Breast epithelium (tissue), 4 donors: ENCODE results near the gene DNAJC10. TPM values are rescaled to one million over a fixed set of nuclear protein-coding genes. Genes with fewer than 3 reads are reported as not detected.
"Not testable (repeated sequence)": the region's sequence is repeated elsewhere in the genome, so short reads cannot be mapped to it uniquely, and the experiment has no call there.

Source experiments
- DNase-seq, 2 donors: peaks; one replicate each; pipeline ENCODE4 v3.0.0-alpha.2; 2019; ENCODE audit warnings: low spot score in 2 of 2
- H3K27ac ChIP-seq, 2 donors: fragments of 200-600 bp; sonication (generic) in 1 of 2; one replicate each; pipeline ENCODE4 v1.5.1; 2016 to 2019; ENCODE audit warnings: mild to moderate bottlenecking in 1 of 2
- H3K27me3 ChIP-seq, 2 donors: fragments of 200-600 bp; sonication (generic) in 1 of 2; one replicate each; pipeline versions ENCODE4 v1.5.1 to v1.6.0; 2017 to 2019; ENCODE audit warnings: control low read depth in 1 of 2, mild to moderate bottlenecking in 1 of 2
- H3K36me3 ChIP-seq: fragments of 200-600 bp; one replicate; pipeline ENCODE4 v1.5.1; 2019
- H3K4me1 ChIP-seq, 2 donors: fragments of 200-600 bp; sonication (generic); one replicate each; pipeline ENCODE4 v1.5.1; 2016 to 2019; ENCODE audit warnings: control low read depth in 1 of 2
- H3K4me3 ChIP-seq, 3 donors: fragments of 200-600 bp; sonication (generic); 1 replicate in 2 of 3; 2 replicates in 1 of 3; pipeline ENCODE4 v1.5.1; 2016 to 2019; ENCODE audit warnings: mild to moderate bottlenecking in 3 of 3, moderate library complexity in 2 of 3
- H3K9me3 ChIP-seq, 2 donors: fragments of 200-600 bp; sonication (generic) in 1 of 2; one replicate each; pipeline ENCODE4 v1.5.1; 2016 to 2019; ENCODE audit warnings: control low read depth in 1 of 2
- POLR2A ChIP-seq: fragments of 450-650 bp; IDR thresholded peaks from one replicate; pipeline ENCODE4 v1.6.1; 2016; ENCODE audit warnings: antibody characterized with exemption, mild to moderate bottlenecking, moderate library complexity
- POLR2AphosphoS5 ChIP-seq, 3 donors: sonication (generic); formaldehyde crosslinking; IDR thresholded peaks; one replicate each; pipeline ENCODE4 v1.6.1; 2017; ENCODE audit warnings: antibody characterized with exemption in 3 of 3
- intact Hi-C: fragments of 100-400 bp; cut with DNase I; formaldehyde crosslinking; loops from one replicate; pipeline ENCODE4 v1.15.1; 2023; ENCODE audit warnings: low total_unique reads
- total RNA-seq, 3 donors: library from RNA; depleted of rRNA; stranded (reverse); fragments of >200 nt; gene quantifications; one replicate each; pipeline ENCODE4 v1.1.0, GENCODE V29; 2016
- TF ChIP-seq, protein P1 (sequence below), 3 donors: fragments of 450-650 bp; IDR thresholded peaks; one replicate each; pipeline ENCODE4 v1.5.1; 2016 to 2017; ENCODE audit warnings: antibody characterized with exemption in 3 of 3, mild to moderate bottlenecking in 3 of 3, moderate library complexity in 3 of 3

The DNAJC10 gene
- total RNA-seq, 3 donors from 2014 or later = 41.8 to 57.5 (median 53.7) TPM

DNA sequence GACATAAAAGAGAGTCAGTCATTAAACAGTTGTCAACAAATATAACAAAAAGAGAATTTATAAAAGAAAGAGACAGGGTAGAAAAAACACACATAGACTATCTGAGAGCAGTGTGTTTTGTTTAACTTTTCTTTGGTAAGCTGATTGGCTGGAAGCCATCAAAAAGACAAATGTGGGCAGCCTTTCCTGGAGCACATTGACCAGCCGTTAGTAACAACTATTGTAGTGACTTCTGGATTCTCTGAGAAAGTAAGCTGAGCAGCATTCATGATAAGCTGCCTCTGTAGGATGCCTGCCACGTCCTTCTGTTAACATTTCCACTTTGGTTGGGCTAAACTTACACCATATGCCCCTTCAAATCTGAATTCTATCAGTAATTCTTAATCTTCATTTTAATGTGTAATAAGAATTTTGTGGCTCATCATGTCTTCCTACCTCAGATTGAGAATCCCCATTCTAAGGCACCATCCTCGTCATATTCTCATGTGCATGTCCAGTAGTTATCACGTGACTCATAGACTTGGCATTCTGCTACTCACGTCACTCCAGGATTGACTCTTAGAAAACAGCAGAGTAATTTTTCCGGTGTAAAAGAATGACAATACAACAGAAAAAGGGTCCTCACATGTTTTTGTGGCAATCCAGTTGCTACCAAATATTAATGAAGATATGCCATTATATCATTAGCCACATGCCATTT lies 43.4 kb upstream of the DNAJC10 start:
- intact Hi-C loops = no loop called here
- Histone ChIP-seq H3K4me1 (no peaks in the 10 kb centered on the region), H3K36me3 (no peaks in the 10 kb centered on the region), H3K27ac (no peak overlapping the region), H3K9me3 (no peaks in the 10 kb centered on the region), H3K4me3 (no peak overlapping the region), H3K27me3 (no peaks in the 10 kb centered on the region)
- TF ChIP-seq POLR2AphosphoS5 (IDR thresholded peaks at IDR 0.05) = no peak
- no peak for TF ChIP-seq POLR2A
- TF ChIP-seq, protein P1, sequence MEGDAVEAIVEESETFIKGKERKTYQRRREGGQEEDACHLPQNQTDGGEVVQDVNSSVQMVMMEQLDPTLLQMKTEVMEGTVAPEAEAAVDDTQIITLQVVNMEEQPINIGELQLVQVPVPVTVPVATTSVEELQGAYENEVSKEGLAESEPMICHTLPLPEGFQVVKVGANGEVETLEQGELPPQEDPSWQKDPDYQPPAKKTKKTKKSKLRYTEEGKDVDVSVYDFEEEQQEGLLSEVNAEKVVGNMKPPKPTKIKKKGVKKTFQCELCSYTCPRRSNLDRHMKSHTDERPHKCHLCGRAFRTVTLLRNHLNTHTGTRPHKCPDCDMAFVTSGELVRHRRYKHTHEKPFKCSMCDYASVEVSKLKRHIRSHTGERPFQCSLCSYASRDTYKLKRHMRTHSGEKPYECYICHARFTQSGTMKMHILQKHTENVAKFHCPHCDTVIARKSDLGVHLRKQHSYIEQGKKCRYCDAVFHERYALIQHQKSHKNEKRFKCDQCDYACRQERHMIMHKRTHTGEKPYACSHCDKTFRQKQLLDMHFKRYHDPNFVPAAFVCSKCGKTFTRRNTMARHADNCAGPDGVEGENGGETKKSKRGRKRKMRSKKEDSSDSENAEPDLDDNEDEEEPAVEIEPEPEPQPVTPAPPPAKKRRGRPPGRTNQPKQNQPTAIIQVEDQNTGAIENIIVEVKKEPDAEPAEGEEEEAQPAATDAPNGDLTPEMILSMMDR (IDR thresholded peaks at IDR 0.05) = no peak
- DNase-seq = no peak

DNA sequence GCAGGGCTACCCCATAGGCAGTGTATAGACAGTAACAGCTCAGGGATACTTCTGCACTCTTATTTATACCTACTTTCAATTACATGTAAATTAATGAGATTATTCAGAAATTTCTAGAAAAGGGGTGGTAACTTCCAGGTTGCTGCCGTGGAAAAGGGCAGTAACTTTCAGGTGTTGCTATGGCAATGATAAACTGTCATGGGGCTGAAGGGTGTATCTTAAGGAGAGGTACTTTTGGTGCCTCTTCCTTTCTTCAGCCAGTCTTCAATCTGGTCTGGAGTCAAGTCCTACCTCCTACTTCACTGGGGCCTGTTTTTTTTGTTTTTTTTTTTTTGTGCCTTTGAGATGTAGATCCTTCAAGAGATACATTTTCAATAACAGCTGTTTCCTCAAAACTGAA lies 35.2 kb upstream of the DNAJC10 start:
- Histone ChIP-seq H3K4me1 (no peaks in the 10 kb centered on the region), H3K27me3 (no peaks in the 10 kb centered on the region), H3K27ac (no peak overlapping the region), H3K4me3 (no peak overlapping the region), H3K36me3 (no peaks in the 10 kb centered on the region), H3K9me3 (no peaks in the 10 kb centered on the region)
- intact Hi-C loops = no loop called here
- DNase-seq = no peak
- TF ChIP-seq, protein P1 (IDR thresholded peaks at IDR 0.05) = no peak
- TF ChIP-seq POLR2AphosphoS5 (IDR thresholded peaks at IDR 0.05) (no peak), POLR2A (no peak)

DNA sequence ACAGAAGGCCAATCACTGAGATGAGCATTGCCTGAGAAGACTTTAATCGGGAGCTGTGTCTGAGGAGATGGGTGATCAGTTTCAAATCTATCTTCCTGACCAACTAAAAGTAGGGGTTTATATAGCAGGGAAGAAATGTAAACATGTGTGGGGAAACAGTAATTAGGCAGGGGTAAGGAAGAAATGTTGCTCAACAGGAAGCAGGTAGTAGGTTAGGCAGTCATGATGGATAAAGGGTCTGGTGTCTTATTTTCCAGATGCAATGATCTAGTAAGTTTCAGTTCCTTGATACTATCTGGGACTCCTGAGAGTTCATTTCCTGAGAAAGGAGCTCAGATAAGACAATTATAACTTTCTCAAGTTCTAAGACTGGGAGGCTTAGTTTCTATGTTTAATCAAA lies 33.8 kb upstream of the DNAJC10 start:
- intact Hi-C loops = no loop called here

DNA sequence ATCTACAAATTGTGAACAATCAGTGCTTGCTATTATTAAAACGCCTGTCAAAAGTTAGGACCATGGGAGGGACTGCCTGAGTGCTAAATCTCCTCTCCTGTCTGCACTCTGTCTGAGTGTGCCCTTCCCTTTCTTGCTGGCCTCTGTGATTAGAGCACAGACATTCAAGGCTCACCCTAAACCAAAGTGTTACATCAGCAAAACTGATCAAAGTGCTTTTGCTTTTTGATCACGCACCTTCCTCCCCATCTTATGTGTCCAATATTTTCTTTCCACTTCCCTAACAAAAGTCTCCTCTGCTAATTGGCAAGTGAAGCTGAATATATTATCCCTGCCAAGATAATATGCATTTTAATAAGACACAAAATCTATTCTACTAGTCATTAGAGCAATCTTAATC lies 30.5 kb upstream of the DNAJC10 start:
- no peaks in the 10 kb centered on the region for H3K4me1 ChIP-seq
- intact Hi-C loops = no loop called here
- no peak overlapping the region for H3K4me3 ChIP-seq
- H3K27me3 ChIP-seq = no peaks in the 10 kb centered on the region
- TF ChIP-seq POLR2AphosphoS5 (IDR thresholded peaks at IDR 0.05) (no peak), POLR2A (no peak)
- TF ChIP-seq, protein P1 (IDR thresholded peaks at IDR 0.05) = no peak
- H3K36me3 ChIP-seq = no peaks in the 10 kb centered on the region
- H3K27ac ChIP-seq = no peak overlapping the region
- H3K9me3 ChIP-seq = no peaks in the 10 kb centered on the region
- DNase-seq = no peak

More for the DNA sequence above, 33.8 kb upstream of the DNAJC10 start:
- H3K27me3 ChIP-seq = no peaks in the 10 kb centered on the region
- H3K27ac ChIP-seq = no peak overlapping the region
- H3K9me3 ChIP-seq = no peaks in the 10 kb centered on the region
- H3K4me3 ChIP-seq = no peak overlapping the region
- H3K4me1 ChIP-seq = no peaks in the 10 kb centered on the region
- TF ChIP-seq POLR2AphosphoS5 (IDR thresholded peaks at IDR 0.05) (no peak), POLR2A (no peak)
- TF ChIP-seq, protein P1 (IDR thresholded peaks at IDR 0.05) = no peak
- H3K36me3 ChIP-seq = no peaks in the 10 kb centered on the region
- DNase-seq = no peak

DNA sequence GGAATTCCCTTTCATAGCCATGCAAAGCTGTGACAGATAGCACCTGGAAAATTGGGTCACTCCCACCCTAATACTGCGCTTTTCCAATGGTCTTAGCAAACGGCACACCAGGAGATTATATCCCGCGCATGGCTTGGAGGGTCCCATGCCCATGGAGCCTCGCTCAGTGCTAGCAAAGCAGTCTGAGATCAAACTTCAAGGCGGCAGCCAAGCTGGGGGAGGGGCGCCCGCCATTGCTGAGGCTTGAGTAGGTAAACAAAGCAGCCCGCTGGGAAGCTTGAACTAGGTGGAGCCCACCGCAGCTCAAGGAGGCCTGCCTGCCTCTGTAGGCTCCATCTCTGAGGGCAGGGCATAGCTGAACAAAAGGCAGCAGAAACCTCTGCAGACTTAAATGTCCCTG lies 29.3 kb upstream of the DNAJC10 start:
- H3K36me3 ChIP-seq, H3K4me3 ChIP-seq, DNase-seq, H3K27ac ChIP-seq, intact Hi-C loops, H3K9me3 ChIP-seq, H3K4me1 ChIP-seq, H3K27me3 ChIP-seq: not testable (repeated sequence)
